Neural crest cell (in vitro differentiated cells): ENCODE data around the gene RBPJ. TPM values are rescaled to one million over a fixed set of nuclear protein-coding genes. Genes with fewer than 3 reads are reported as not detected.

Experiments
- DNase-seq: peaks from one replicate; pipeline ENCODE4 v3.0.0; 2021; ENCODE audit warnings: low read depth, mixed read lengths, low spot score
- H3K27ac Mint-ChIP-seq: one replicate; pipeline ENCODE4 v1.8.0; 2021; ENCODE audit warnings: mild to moderate bottlenecking, mixed read lengths; ENCODE audit not compliant: unreplicated experiment
- H3K27me3 Mint-ChIP-seq: 2 replicates; pipeline ENCODE4 v1.8.0; 2021; ENCODE audit warnings: low read depth, mild to moderate bottlenecking, mixed read lengths
- H3K36me3 Mint-ChIP-seq: 2 replicates; pipeline ENCODE4 v1.8.0; 2021; ENCODE audit warnings: low read depth, mild to moderate bottlenecking, mixed read lengths
- H3K4me1 Mint-ChIP-seq: 2 replicates; pipeline ENCODE4 v1.8.0; 2021; ENCODE audit warnings: mixed read lengths
- H3K4me3 Mint-ChIP-seq: one replicate; pipeline ENCODE4 v1.8.0; 2021; ENCODE audit warnings: mild to moderate bottlenecking, mixed read lengths
- H3K9me3 Mint-ChIP-seq: 2 replicates; pipeline ENCODE4 v1.8.0; 2021; ENCODE audit warnings: mixed read lengths
- total RNA-seq: library from RNA; stranded (reverse); gene quantifications from 2 replicates; pipeline ENCODE4 v1.2.1, GENCODE V29; 2021
- TF ChIP-seq, protein P1 (sequence below): fragments of 200-600 bp; sonication (generic); conservative IDR thresholded peaks from 2 replicates; pipeline ENCODE4 v1.5.0; 2021; ENCODE audit warnings: antibody characterized with exemption, mild to moderate bottlenecking

Gene RBPJ
- total RNA-seq, 1 donor from 2014 or later, result 76.4 TPM

DNA sequence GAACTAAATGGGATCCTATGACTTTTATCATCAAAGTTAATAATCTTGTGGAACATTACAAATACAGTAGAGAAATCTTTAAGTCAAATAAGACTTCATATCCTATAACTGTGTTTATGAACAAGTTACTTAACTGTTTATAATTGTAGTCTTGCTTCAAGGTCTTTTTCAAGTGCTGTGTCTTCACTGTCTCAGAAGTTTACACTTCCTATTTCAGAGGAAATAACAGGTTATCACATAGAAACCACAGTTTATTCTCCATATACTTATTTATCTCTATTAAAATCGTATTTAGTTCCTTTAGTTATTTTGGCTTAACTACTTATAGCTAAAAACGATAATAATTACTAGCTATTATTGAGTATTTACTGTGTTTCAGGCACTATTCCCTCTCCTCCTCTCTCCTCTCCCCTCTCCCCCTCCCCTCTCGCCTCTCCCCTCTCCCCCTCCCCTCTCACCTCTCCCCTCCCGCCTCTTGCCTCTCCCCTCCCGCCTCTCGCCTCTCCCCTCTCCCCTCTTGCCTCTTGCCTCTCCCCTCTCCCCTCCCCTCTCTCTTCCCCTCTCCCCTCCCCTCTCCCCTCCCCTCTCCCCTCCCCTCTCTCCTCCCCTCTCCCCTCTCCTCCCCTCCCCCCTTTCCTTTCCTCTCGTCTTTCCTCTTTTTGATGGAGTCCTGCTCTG, 63.7 kb downstream of the RBPJ start:
- Mint-ChIP-seq H3K9me3 (peaks cover 3% of the 10 kb centered on the region), H3K4me3 (no peak overlapping the region), H3K4me1 (peaks cover 7% of the 10 kb centered on the region), H3K27ac (no peak overlapping the region), H3K27me3 (no peaks in the 10 kb centered on the region), H3K36me3 (peaks cover 20% of the 10 kb centered on the region)
- no peak for DNase-seq
- TF ChIP-seq, protein P1, sequence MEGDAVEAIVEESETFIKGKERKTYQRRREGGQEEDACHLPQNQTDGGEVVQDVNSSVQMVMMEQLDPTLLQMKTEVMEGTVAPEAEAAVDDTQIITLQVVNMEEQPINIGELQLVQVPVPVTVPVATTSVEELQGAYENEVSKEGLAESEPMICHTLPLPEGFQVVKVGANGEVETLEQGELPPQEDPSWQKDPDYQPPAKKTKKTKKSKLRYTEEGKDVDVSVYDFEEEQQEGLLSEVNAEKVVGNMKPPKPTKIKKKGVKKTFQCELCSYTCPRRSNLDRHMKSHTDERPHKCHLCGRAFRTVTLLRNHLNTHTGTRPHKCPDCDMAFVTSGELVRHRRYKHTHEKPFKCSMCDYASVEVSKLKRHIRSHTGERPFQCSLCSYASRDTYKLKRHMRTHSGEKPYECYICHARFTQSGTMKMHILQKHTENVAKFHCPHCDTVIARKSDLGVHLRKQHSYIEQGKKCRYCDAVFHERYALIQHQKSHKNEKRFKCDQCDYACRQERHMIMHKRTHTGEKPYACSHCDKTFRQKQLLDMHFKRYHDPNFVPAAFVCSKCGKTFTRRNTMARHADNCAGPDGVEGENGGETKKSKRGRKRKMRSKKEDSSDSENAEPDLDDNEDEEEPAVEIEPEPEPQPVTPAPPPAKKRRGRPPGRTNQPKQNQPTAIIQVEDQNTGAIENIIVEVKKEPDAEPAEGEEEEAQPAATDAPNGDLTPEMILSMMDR, result no peak

DNA sequence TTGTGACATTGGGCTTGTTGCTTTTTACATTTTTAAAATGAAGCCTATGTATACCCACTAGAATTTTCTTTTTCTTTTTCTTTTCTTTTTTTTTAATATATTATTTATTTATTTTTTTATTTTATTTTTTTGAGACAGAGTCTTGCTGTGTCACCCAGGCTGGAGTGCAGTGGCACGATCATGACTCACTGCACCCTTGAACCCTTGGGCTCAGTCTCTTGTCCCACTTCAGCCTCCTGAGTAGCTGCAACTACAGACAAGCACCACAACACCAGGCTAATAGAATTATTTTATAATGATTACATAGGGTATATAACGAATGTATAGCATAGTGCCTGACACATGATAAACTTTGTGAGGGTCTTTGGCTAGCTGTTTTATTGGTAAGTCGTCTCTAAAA, 64.9 kb downstream of the RBPJ start:
- Mint-ChIP-seq H3K27me3 (no peaks in the 10 kb centered on the region), H3K4me1 (peaks cover 7% of the 10 kb centered on the region), H3K27ac (no peak overlapping the region), H3K4me3 (no peak overlapping the region), H3K9me3 (peaks cover 3% of the 10 kb centered on the region), H3K36me3 (peaks cover 27% of the 10 kb centered on the region)
- TF ChIP-seq, protein P1, result no peak
- DNase-seq, result no peak

DNA sequence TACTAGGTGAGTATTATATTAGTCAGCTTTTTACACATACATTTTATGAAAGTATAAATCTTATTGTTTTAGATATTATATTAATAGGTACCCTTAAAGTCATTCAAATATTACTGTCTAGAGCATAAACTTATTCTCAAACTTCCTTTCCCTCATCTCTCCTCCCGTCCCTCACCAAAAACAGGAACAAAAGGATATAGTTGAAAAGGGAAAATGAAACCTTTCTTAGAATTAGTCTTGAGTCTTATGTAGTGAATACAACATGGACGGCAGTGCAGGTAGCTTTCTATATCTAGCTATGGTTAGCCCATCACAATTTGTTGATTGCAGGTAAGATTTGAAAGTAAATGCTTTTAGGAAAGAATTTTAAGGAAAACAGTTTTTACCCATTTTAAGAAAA, 65.6 kb downstream of the RBPJ start:
- H3K36me3 Mint-ChIP-seq, result peaks cover 30% of the 10 kb centered on the region
- peaks cover 11% of the 10 kb centered on the region for H3K4me1 Mint-ChIP-seq
- H3K27ac Mint-ChIP-seq, result no peak overlapping the region
- H3K4me3 Mint-ChIP-seq, result no peak overlapping the region
- TF ChIP-seq, protein P1, result no peak
- H3K27me3 Mint-ChIP-seq, result no peaks in the 10 kb centered on the region
- DNase-seq, result no peak
- H3K9me3 Mint-ChIP-seq, result peaks cover 3% of the 10 kb centered on the region

DNA sequence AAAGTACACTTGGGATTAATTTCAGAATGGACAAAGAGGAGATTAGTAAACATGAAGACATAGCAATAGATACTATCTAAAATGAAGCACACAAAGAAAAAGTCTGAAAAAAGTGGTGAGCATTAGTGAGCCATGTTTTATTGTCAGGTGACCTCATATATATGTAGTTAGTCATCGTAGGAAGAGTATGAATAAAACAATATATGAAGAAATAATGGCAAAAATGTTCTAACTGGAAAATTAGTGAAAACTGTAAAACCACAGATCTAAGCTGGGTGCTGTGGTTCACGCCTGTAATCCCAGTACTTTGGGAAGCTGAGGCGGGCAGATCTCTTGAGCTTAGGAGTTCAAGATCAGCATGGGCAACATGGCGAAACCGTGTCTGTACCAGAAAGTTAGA, 67.9 kb downstream of the RBPJ start:
- Mint-ChIP-seq H3K4me1 (peaks cover 8% of the 10 kb centered on the region), H3K27ac (no peak overlapping the region), H3K36me3 (peaks cover 30% of the 10 kb centered on the region), H3K9me3 (peaks cover 3% of the 10 kb centered on the region), H3K4me3 (no peak overlapping the region), H3K27me3 (no peaks in the 10 kb centered on the region)
- TF ChIP-seq, protein P1, result no peak
- no peak for DNase-seq

DNA sequence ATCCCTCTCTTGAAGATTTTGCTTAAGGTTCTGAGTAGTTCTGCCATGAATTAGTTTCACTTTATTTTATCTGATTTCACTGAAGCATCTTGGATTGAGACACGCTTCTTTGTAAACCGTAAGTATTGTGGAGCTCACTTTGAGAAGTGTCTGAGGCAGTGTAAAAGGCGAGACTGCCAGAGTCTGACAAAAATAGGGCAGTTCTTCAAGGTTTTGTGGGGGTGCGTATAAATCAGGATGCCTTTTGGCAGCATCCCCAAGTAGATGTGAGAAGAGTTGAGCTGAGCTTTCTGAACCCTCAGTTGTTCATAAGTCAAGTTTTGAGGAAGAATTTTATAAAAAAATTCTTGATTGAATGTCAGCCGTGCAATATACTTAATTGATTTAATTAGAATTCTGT, 76.3 kb downstream of the RBPJ start:
- TF ChIP-seq, protein P1, result no peak
- Mint-ChIP-seq H3K4me3 (no peak overlapping the region), H3K27ac (no peak overlapping the region), H3K36me3 (peaks cover 18% of the 10 kb centered on the region), H3K4me1 (peaks cover 6% of the 10 kb centered on the region), H3K27me3 (no peaks in the 10 kb centered on the region), H3K9me3 (no peaks in the 10 kb centered on the region)
- DNase-seq, result no peak
